IMR-90 (cell line): Measurements from ENCODE around the gene PRR12. TPM values are rescaled to one million over a fixed set of nuclear protein-coding genes. Genes with fewer than 3 reads are reported as not detected.

ENCODE experiments used
- ATAC-seq: fragments of 200-7000 bp; cut with Tn5 transposase; 2 replicates; pipeline ENCODE4 v1.9.1; 2020; ENCODE audit warnings: low read depth, mild to moderate bottlenecking, moderate library complexity
- BruUV-seq: library from RNA; stranded (reverse); fragments of 400-500 nt; replicated peaks from 2 replicates; lab custom pipeline; 2021; lab: Mats Ljungman, UMichigan
- CTCF ChIA-PET: fragments of 300-600 bp; formaldehyde crosslinking; extraction: SDS; loops from one replicate; lab custom pipeline; 2021; ENCODE audit warnings: antibody characterized with exemption; lab: Yijun Ruan, JAX
- POLR2A ChIA-PET: fragments of 300-600 bp; sonication (Branson Sonifier 250); formaldehyde crosslinking; loops from one replicate; lab custom pipeline; 2022; ENCODE audit warnings: antibody characterized with exemption; ENCODE audit not compliant: unreplicated experiment; lab: Charles Lee
- DNase-seq: peaks from one replicate; pipeline ENCODE4 v3.0.0; 2013
- H2AFZ ChIP-seq: replicated peaks from 2 replicates; pipeline ENCODE3; 2013; ENCODE audit warnings: low read length, mild to moderate bottlenecking; ENCODE audit not compliant: poor library complexity
- H2AK5ac ChIP-seq: 2 replicates; pipeline ENCODE4 v1.6.1; 2013; ENCODE audit warnings: low read depth, low read length, inconsistent platforms
- H2AK9ac ChIP-seq: replicated peaks from 2 replicates; pipeline ENCODE3; 2013; ENCODE audit warnings: mild to moderate bottlenecking, low read depth, low read length, moderate library complexity; ENCODE audit not compliant: poor library complexity
- H2BK120ac ChIP-seq: 2 replicates; pipeline ENCODE4 v1.6.1; 2013; ENCODE audit warnings: low read depth, low read length, inconsistent platforms
- H2BK15ac ChIP-seq: 3 replicates; pipeline ENCODE4 v1.6.1; 2013; ENCODE audit warnings: low read depth, low read length, inconsistent platforms
- H2BK20ac ChIP-seq: 2 replicates; pipeline ENCODE4 v1.6.1; 2013; ENCODE audit warnings: low read depth, mild to moderate bottlenecking, inconsistent platforms, low read length, moderate library complexity
- H2BK5ac ChIP-seq: 2 replicates; pipeline ENCODE4 v1.6.1; 2013; ENCODE audit warnings: mild to moderate bottlenecking, low read depth, low read length, inconsistent platforms; ENCODE audit not compliant: poor library complexity, severe bottlenecking
- H3K14ac ChIP-seq: replicated peaks from 2 replicates; pipeline ENCODE4 v1.6.1; 2013; ENCODE audit warnings: low read depth, low read length, inconsistent platforms
- H3K18ac ChIP-seq: 2 replicates; pipeline ENCODE4 v1.6.1; 2013; ENCODE audit warnings: low read depth, low read length, control low read depth
- H3K23ac ChIP-seq: 2 replicates; pipeline ENCODE4 v1.6.1; 2013; ENCODE audit warnings: low read depth, low read length, inconsistent platforms
- H3K27ac ChIP-seq: 2 replicates; pipeline ENCODE4 v1.5.1; 2013; ENCODE audit warnings: mild to moderate bottlenecking, control low read depth, low read length; ENCODE audit not compliant: insufficient read depth
- H3K27me3 ChIP-seq: 2 replicates; pipeline ENCODE4 v1.6.1; 2013; ENCODE audit warnings: low read length; ENCODE audit not compliant: control insufficient read depth, insufficient read depth
- H3K36me3 ChIP-seq: 2 replicates; pipeline ENCODE4 v1.6.1; 2013; ENCODE audit warnings: low read length, mixed read lengths; ENCODE audit not compliant: control insufficient read depth, insufficient read depth
- H3K4ac ChIP-seq: 2 replicates; pipeline ENCODE4 v1.6.1; 2013; ENCODE audit warnings: low read depth, low read length, inconsistent platforms
- H3K4me1 ChIP-seq: 2 replicates; pipeline ENCODE4 v1.6.1; 2013; ENCODE audit warnings: low read length, mixed read lengths; ENCODE audit not compliant: control insufficient read depth, insufficient read depth
- H3K4me2 ChIP-seq: 2 replicates; pipeline ENCODE4 v1.6.1; 2013; ENCODE audit warnings: low read depth, mild to moderate bottlenecking, control low read depth, low read length, moderate library complexity
- H3K4me3 ChIP-seq: 2 replicates; pipeline ENCODE4 v1.5.1; 2013; ENCODE audit warnings: low read depth, mild to moderate bottlenecking, control low read depth, low read length, moderate library complexity; ENCODE audit not compliant: insufficient read depth
- H3K56ac ChIP-seq: 2 replicates; pipeline ENCODE4 v1.6.1; 2013; ENCODE audit warnings: low read length, inconsistent platforms; ENCODE audit not compliant: insufficient read depth; ENCODE audit errors: extremely low read depth
- H3K79me1 ChIP-seq, 2 experiments: 2 replicates each; pipeline ENCODE4 v1.6.1; 2013; ENCODE audit warnings: low read length in 2 of 2, inconsistent platforms in 1 of 2, low read depth in 1 of 2
- H3K9ac ChIP-seq: 2 replicates; pipeline ENCODE4 v1.6.1; 2013; ENCODE audit warnings: low read depth, low read length, control low read depth
- H3K9me1 ChIP-seq: 2 replicates; pipeline ENCODE4 v1.6.1; 2013; ENCODE audit warnings: low read length, inconsistent platforms; ENCODE audit not compliant: insufficient read depth
- H3K9me3 ChIP-seq: 2 replicates; pipeline ENCODE4 v1.6.1; 2013; ENCODE audit warnings: low read length; ENCODE audit not compliant: control insufficient read depth, insufficient read depth
- H4K20me1 ChIP-seq: 2 replicates; pipeline ENCODE4 v1.6.1; 2013; ENCODE audit warnings: low read length, inconsistent platforms; ENCODE audit not compliant: insufficient read depth
- H4K5ac ChIP-seq: 2 replicates; pipeline ENCODE4 v1.6.1; 2013; ENCODE audit warnings: mild to moderate bottlenecking, low read depth, low read length, control low read depth
- H4K8ac ChIP-seq, 2 experiments: 2 replicates each; pipeline ENCODE4 v1.6.1; 2013; ENCODE audit warnings: low read depth in 2 of 2, low read length in 2 of 2, control low read depth in 1 of 2, inconsistent platforms in 1 of 2
- H4K91ac ChIP-seq: 2 replicates; pipeline ENCODE4 v1.6.1; 2013; ENCODE audit warnings: low read depth, low read length, inconsistent platforms; ENCODE audit not compliant: insufficient read depth
- BHLHE40 ChIP-seq: fragments of 150-350 bp; IDR thresholded peaks from 2 replicates; pipeline ENCODE4 v1.6.1; 2016; ENCODE audit warnings: mild to moderate bottlenecking, low read depth, low read length
- CTCF ChIP-seq: conservative IDR thresholded peaks from 2 replicates; pipeline ENCODE4 v1.5.1; 2012; ENCODE audit warnings: mild to moderate bottlenecking, low read depth, low read length, improper control_type of control experiment
- MAZ ChIP-seq: IDR thresholded peaks from 2 replicates; pipeline ENCODE4 v1.6.1; 2012; ENCODE audit warnings: low read depth, mild to moderate bottlenecking, low read length, improper control_type of control experiment, moderate library complexity, borderline replicate concordance
- POLR2A ChIP-seq: IDR thresholded peaks from 2 replicates; pipeline ENCODE4 v1.6.1; 2012; ENCODE audit warnings: mild to moderate bottlenecking, low read depth, low read length
- RAD21 ChIP-seq: IDR thresholded peaks from 2 replicates; pipeline ENCODE4 v1.6.1; 2012; ENCODE audit warnings: low read length, improper control_type of control experiment
- RCOR1 ChIP-seq: IDR thresholded peaks from 2 replicates; pipeline ENCODE4 v1.6.1; 2012; ENCODE audit warnings: mild to moderate bottlenecking, low read length, improper control_type of control experiment; ENCODE audit not compliant: insufficient replicate concordance
- USF2 ChIP-seq: fragments of 150-350 bp; IDR thresholded peaks from 2 replicates; pipeline ENCODE4 v1.6.1; 2017; ENCODE audit warnings: mild to moderate bottlenecking, antibody characterized with exemption, low read length, low read depth
- WGBS, 2 experiments: methylation state at CpG; one replicate each; pipeline versions ENCODE4 v1.1.5 to v1.1.7; 2013; ENCODE audit warnings: missing lambda C conversion rate in 2 of 2; ENCODE audit not compliant: insufficient read length in 1 of 2; ENCODE audit errors: extremely low coverage in 2 of 2; 5-methylcytosine and 5-hydroxymethylcytosine counted together
- dilution Hi-C: fragments of 300-500 bp; cut with HindIII; formaldehyde crosslinking; loops from one replicate; pipeline ENCODE4 v1.14.3; 2018; ENCODE audit warnings: low sequenced_read_pairs; ENCODE audit not compliant: unreplicated experiment
- in situ Hi-C: fragments of 300-500 bp; cut with MboI; formaldehyde crosslinking; loops from 3 replicates; pipeline ENCODE4 v1.14.3; 2019; ENCODE audit warnings: low sequenced_read_pairs, inconsistent platforms, mixed read lengths
- intact Hi-C: fragments of 100-400 bp; cut with micrococcal nuclease; formaldehyde crosslinking; loops from 2 replicates; pipeline ENCODE4 v1.10.0; 2022
- polyA plus RNA-seq, 3 experiments: library from polyadenylated mRNA; depleted of rRNA; stranded (reverse); fragments of >200 nt; gene quantifications; 2 replicates each; pipeline ENCODE4 v1.2.3, GENCODE V29; 2012; ENCODE audit warnings: low replicate concordance in 1 of 3
- total RNA-seq: library from RNA; depleted of rRNA; stranded (reverse); fragments of >200 nt; gene quantifications from 2 replicates; pipeline ENCODE4 v1.2.3, GENCODE V29; 2012

The PRR12 gene
- total and polyA plus RNA-seq, 2 of the 4 experiments (the other 2 are of a cell fraction) = 0.36 to 4.1 TPM

GRCh38 chr19:49553451-49554271 lies 37.3 kb upstream of the PRR12 start:
- Histone ChIP-seq H3K18ac (no peak overlapping the region), H3K9ac (no peak overlapping the region), H4K20me1 (no peaks in the 10 kb centered on the region), H2BK120ac (no peak overlapping the region), H4K91ac (no peak overlapping the region), H3K27ac (no peak overlapping the region), H2BK5ac (no peak overlapping the region), H3K14ac (no peak overlapping the region), H2AK5ac (no peak overlapping the region), H3K4ac (no peak overlapping the region), H3K23ac (no peak overlapping the region; the same call in 1 of the 2 replicates), H4K8ac (no peak overlapping the region), H2AFZ (no peak overlapping the region), H3K9me3 (no peaks in the 10 kb centered on the region), H3K4me3 (no peak overlapping the region), H3K4me2 (no peak overlapping the region), H3K4me1 (no peaks in the 10 kb centered on the region), H3K36me3 (peaks cover 40% of the 10 kb centered on the region), H2BK20ac (no peak overlapping the region), H2BK15ac (no peak overlapping the region), H2AK9ac (no peak overlapping the region), H3K9me1 (0 out of 2 replicates have a peak, but pooled peaks cover 3% of the 10 kb centered on the region), H3K27me3 (no peaks in the 10 kb centered on the region), H3K79me1 (peaks cover 4% of the 10 kb centered on the region in 2 experiments; a peak in 1 of 4 replicates), H3K56ac (no peak overlapping the region), H4K5ac (no peak overlapping the region)
- POLR2A ChIA-PET = interaction anchor here (0.7 kb wide), 1 partner anchor 40 kb away, joined by 5 read pairs; no protein-coding TSS in a partner anchor
- intact Hi-C loops = no loop called here
- BruUV-seq = no TSS peak
- dilution Hi-C loops = no loop called here
- CTCF ChIA-PET = interaction anchor here (0.7 to 1.4 kb wide), 2 partner anchors 17 to 58 kb away, joined by 4 to 6 read pairs; no protein-coding TSS in a partner anchor
- ATAC-seq (no peak), DNase-seq (peak; percentile 69)
- TF ChIP-seq CTCF (no peak), USF2 (no peak), POLR2A (no peak), MAZ (no peak), BHLHE40 (no peak), RAD21 (no peak), RCOR1 (no peak)
- in situ Hi-C loops = loop anchor here (25.0 kb wide), 1 partner anchor 291 kb away; no protein-coding TSS in a partner anchor
- WGBS, 2 experiments = 89 to 100% methylated on average over 1 to 2 of the region's 10 CpGs
